ENCODE data around the gene SMKR1.

DNA sequence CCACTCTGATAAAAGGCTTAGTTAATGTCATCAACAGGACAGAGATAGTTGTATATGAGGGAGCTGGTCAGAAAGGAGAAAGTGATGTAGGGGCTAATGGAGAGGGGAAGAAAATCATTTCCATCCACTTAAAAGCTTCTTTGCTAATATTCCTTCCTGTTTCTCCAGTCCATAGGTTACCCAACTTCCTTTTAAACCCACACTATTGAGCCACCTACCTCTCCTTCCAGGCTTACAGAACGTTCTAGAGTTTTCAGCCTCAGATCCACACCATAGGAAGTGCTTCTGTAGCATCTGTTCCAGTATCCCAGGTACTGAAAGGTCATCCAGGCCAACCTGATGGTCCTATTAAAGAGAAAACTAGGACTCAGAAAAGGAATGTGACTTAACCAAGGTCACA lies 39.9 kb upstream of the SMKR1 start:
- TF ChIP-seq POLR2AphosphoS5 (IDR thresholded peaks at IDR 0.05; ENCODE audit: low read depth, low read length) (no peak), POLR2A (IDR thresholded peaks at IDR 0.05; ENCODE audit: low read depth, low read length) (no peak)

Data from GM12892 (cell line).